Hepatocyte (in vitro differentiated cells): Measurements from ENCODE around the gene SORCS2. TPM values are rescaled to one million over a fixed set of nuclear protein-coding genes. Genes with fewer than 3 reads are reported as not detected.

Source experiments
- DNase-seq: peaks from one replicate; pipeline ENCODE4 v3.0.0-alpha.2; 2016; ENCODE audit warnings: low spot score
- H2AFZ ChIP-seq: fragments of 200-600 bp; sonication (generic); 2 replicates; pipeline ENCODE4 v1.6.0; 2016; ENCODE audit warnings: antibody characterized with exemption, mild to moderate bottlenecking
- H3K27ac ChIP-seq: fragments of 200-600 bp; sonication (generic); 2 replicates; pipeline ENCODE4 v1.5.1; 2016; ENCODE audit warnings: mild to moderate bottlenecking
- H3K27me3 ChIP-seq: fragments of 200-600 bp; sonication (generic); 2 replicates; pipeline ENCODE4 v1.6.1; 2016
- H3K36me3 ChIP-seq: fragments of 200-600 bp; sonication (generic); replicated peaks from 2 replicates; pipeline ENCODE4 v1.5.1; 2016; ENCODE audit warnings: low read depth; ENCODE audit not compliant: insufficient read depth
- H3K4me1 ChIP-seq: fragments of 200-600 bp; sonication (generic); 2 replicates; pipeline ENCODE4 v1.5.1; 2016; ENCODE audit warnings: mild to moderate bottlenecking, moderate library complexity; ENCODE audit not compliant: insufficient read depth
- H3K4me2 ChIP-seq: fragments of 200-600 bp; sonication (generic); 2 replicates; pipeline ENCODE4 v1.6.0; 2016
- H3K4me3 ChIP-seq: fragments of 200-600 bp; sonication (generic); 2 replicates; pipeline ENCODE4 v1.5.1; 2016; ENCODE audit warnings: mild to moderate bottlenecking
- H3K79me2 ChIP-seq: fragments of 200-600 bp; sonication (generic); 2 replicates; pipeline ENCODE4 v1.6.0; 2017; ENCODE audit warnings: mild to moderate bottlenecking
- H3K9me2 ChIP-seq: fragments of 200-600 bp; sonication (generic); replicated peaks from 2 replicates; pipeline ENCODE4 v1.6.0; 2017; ENCODE audit warnings: mild to moderate bottlenecking; ENCODE audit not compliant: insufficient read depth
- H3K9me3 ChIP-seq: fragments of 200-600 bp; sonication (generic); 2 replicates; pipeline ENCODE4 v1.5.1; 2016; ENCODE audit warnings: low read depth, mild to moderate bottlenecking
- H4K20me1 ChIP-seq: fragments of 200-600 bp; sonication (generic); 2 replicates; pipeline ENCODE4 v1.6.0; 2016; ENCODE audit warnings: mild to moderate bottlenecking; ENCODE audit not compliant: insufficient read depth, poor library complexity, severe bottlenecking
- EZH2 ChIP-seq: fragments of 200-600 bp; sonication (generic); IDR thresholded peaks from 2 replicates; pipeline ENCODE4 v1.6.1; 2016; ENCODE audit warnings: antibody characterized with exemption, mild to moderate bottlenecking, borderline replicate concordance
- EZH2phosphoT487 ChIP-seq: fragments of 200-600 bp; sonication (generic); IDR thresholded peaks from one replicate; pipeline ENCODE4 v1.6.1; 2018; ENCODE audit warnings: antibody characterized with exemption, mild to moderate bottlenecking, low read depth, moderate library complexity; ENCODE audit not compliant: unreplicated experiment, severe bottlenecking
- WGBS: methylation state at CpG from one replicate; pipeline ENCODE4 v1.1.6; 2016; ENCODE audit warnings: low lambda C conversion rate; ENCODE audit errors: missing lambda C conversion rate; 5-methylcytosine and 5-hydroxymethylcytosine counted together
- polyA plus RNA-seq: library from polyadenylated mRNA; unstranded; fragments of >200 nt; fragmentation: Nextera tagmentation; extraction: Ambion mirVana; gene quantifications from 2 replicates; pipeline ENCODE4 v1.2.1, GENCODE V29; 2016
- total RNA-seq: library from RNA; depleted of rRNA; stranded (reverse); fragments of >200 nt; gene quantifications from 2 replicates; pipeline ENCODE4 v1.2.3, GENCODE V29; 2014
- TF ChIP-seq, protein P1 (sequence below): fragments of 200-600 bp; sonication (generic); IDR thresholded peaks from 2 replicates; pipeline ENCODE4 v1.5.1; 2016; ENCODE audit warnings: antibody characterized with exemption, mild to moderate bottlenecking; ENCODE audit not compliant: poor library complexity

SORCS2 gene
- total and polyA plus RNA-seq, 2 experiments from 2014 or later = 1.6 to 4.8 TPM

- Histone ChIP-seq H3K4me1 (peaks cover 13% of the 10 kb centered on the region), H3K4me2 (no peak overlapping the region), H2AFZ (no peak overlapping the region), H3K4me3 (no peak overlapping the region), H3K9me3 (no peaks in the 10 kb centered on the region), H3K79me2 (no peaks in the 10 kb centered on the region), H3K27me3 (no peaks in the 10 kb centered on the region), H3K9me2 (no peaks in the 10 kb centered on the region), H3K36me3 (no peaks in the 10 kb centered on the region), H3K27ac (no peak overlapping the region), H4K20me1 (no peaks in the 10 kb centered on the region)
- DNase-seq = no peak
- no peak for TF ChIP-seq EZH2phosphoT487
- TF ChIP-seq, protein P1, sequence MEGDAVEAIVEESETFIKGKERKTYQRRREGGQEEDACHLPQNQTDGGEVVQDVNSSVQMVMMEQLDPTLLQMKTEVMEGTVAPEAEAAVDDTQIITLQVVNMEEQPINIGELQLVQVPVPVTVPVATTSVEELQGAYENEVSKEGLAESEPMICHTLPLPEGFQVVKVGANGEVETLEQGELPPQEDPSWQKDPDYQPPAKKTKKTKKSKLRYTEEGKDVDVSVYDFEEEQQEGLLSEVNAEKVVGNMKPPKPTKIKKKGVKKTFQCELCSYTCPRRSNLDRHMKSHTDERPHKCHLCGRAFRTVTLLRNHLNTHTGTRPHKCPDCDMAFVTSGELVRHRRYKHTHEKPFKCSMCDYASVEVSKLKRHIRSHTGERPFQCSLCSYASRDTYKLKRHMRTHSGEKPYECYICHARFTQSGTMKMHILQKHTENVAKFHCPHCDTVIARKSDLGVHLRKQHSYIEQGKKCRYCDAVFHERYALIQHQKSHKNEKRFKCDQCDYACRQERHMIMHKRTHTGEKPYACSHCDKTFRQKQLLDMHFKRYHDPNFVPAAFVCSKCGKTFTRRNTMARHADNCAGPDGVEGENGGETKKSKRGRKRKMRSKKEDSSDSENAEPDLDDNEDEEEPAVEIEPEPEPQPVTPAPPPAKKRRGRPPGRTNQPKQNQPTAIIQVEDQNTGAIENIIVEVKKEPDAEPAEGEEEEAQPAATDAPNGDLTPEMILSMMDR = peak; percentile 3
- 74% methylated on average over 12 of the region's 12 CpGs for WGBS
Observed at GRCh38 chr4:7240306-7240705, 48.0 kb downstream of the SORCS2 start.

GRCh38 chr4:7241597-7242125 lies 49.3 kb downstream of the SORCS2 start:
- Histone ChIP-seq H3K27me3 (no peaks in the 10 kb centered on the region), H3K4me2 (no peak overlapping the region), H3K79me2 (no peaks in the 10 kb centered on the region), H2AFZ (no peak overlapping the region), H3K36me3 (no peaks in the 10 kb centered on the region), H3K27ac (no peak overlapping the region), H3K4me1 (peaks cover 11% of the 10 kb centered on the region), H4K20me1 (no peaks in the 10 kb centered on the region), H3K9me2 (no peaks in the 10 kb centered on the region), H3K4me3 (no peak overlapping the region), H3K9me3 (no peaks in the 10 kb centered on the region)
- 92% methylated on average over 18 of the region's 18 CpGs for WGBS
- no peak for TF ChIP-seq EZH2
- TF ChIP-seq, protein P1 = no peak
- no peak for TF ChIP-seq EZH2phosphoT487
- DNase-seq = no peak

DNA sequence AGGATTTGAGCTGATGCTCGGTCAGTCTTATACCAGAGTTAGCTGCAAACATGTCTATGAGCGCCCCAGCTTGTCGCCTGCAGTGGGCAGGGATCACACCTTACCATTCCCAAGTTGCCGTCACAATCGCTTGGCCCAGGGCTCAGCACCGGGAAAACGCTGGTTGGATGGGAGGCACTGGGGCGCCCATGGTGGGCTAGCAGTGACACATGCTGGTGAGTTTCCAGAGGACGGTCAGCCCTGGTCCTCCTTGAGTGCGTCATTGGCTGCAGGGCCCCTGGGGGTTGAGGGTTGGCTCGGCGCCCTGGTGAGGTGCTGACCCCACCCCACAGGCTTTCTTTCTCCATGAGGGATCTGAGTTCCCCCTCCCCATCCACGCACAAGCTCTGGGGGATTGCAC lies 50.4 kb downstream of the SORCS2 start:
- Histone ChIP-seq H4K20me1 (no peaks in the 10 kb centered on the region), H3K79me2 (no peaks in the 10 kb centered on the region), H3K36me3 (no peaks in the 10 kb centered on the region), H3K9me2 (no peaks in the 10 kb centered on the region), H3K4me2 (no peak overlapping the region), H3K4me3 (no peak overlapping the region), H3K27me3 (no peaks in the 10 kb centered on the region), H3K4me1 (peaks cover under 1% of the 10 kb centered on the region), H2AFZ (no peak overlapping the region), H3K9me3 (no peaks in the 10 kb centered on the region), H3K27ac (no peak overlapping the region)
- DNase-seq = no peak
- WGBS = 88% methylated on average over 13 of the region's 13 CpGs
- TF ChIP-seq EZH2 = no peak
- TF ChIP-seq, protein P1 = no peak
- no peak for TF ChIP-seq EZH2phosphoT487
